Endothelial cell of umbilical vein (primary cell): Measurements from ENCODE around the gene TDRD3. TPM values are rescaled to one million over a fixed set of nuclear protein-coding genes. Genes with fewer than 3 reads are reported as not detected.

Experiments used
- BruUV-seq: library from RNA; stranded (reverse); fragments of 400-500 nt; replicated peaks from 2 replicates; lab custom pipeline; 2021; lab: Mats Ljungman, UMichigan
- CTCF ChIA-PET: fragments of 300-600, 350-600 bp; sonication (Branson Sonifier 250); formaldehyde crosslinking; loops from one replicate; lab custom pipeline; 2021; ENCODE audit warnings: antibody characterized with exemption, inconsistent platforms; lab: Charles Lee
- POLR2A ChIA-PET: fragments of 300-600, 350-600 bp; sonication (Branson Sonifier 250); formaldehyde crosslinking; loops from one replicate; lab custom pipeline; 2021; ENCODE audit warnings: antibody characterized with exemption, inconsistent platforms; lab: Charles Lee
- DNase-seq: peaks from one replicate; pipeline ENCODE4 v3.0.0-alpha.2; 2011; ENCODE audit warnings: low read depth, low spot score
- FAIRE-seq: peaks from 2 replicates; lab custom pipeline; 2011; peaks lifted over from hg19 to GRCh38; lab: Jason Lieb, UNC
- H2AFZ ChIP-seq: 2 replicates; pipeline ENCODE4 v1.6.0; 2012; ENCODE audit warnings: low read depth, low read length, control low read depth, inconsistent platforms
- H3K27ac ChIP-seq: 2 replicates; pipeline ENCODE4 v1.5.1; 2011; ENCODE audit warnings: low read depth, mild to moderate bottlenecking, control low read depth, low read length, moderate library complexity; ENCODE audit not compliant: insufficient read depth
- H3K27me3 ChIP-seq, 2 experiments: 2 replicates each; pipeline versions ENCODE4 v1.6.0 to v1.6.1; 2011; ENCODE audit warnings: low read length in 2 of 2, mixed read lengths in 1 of 2; ENCODE audit not compliant: control insufficient read depth in 2 of 2, insufficient read depth in 2 of 2
- H3K36me3 ChIP-seq, 2 experiments: 2 replicates in 1 of 2; 3 replicates in 1 of 2; pipeline ENCODE4 v1.5.1; 2011; ENCODE audit warnings: low read length in 2 of 2, mild to moderate bottlenecking in 1 of 2, moderate library complexity in 1 of 2; ENCODE audit not compliant: control insufficient read depth in 2 of 2, insufficient read depth in 2 of 2; ENCODE audit errors: extremely low read depth in 1 of 2
- H3K4me1 ChIP-seq: 3 replicates; pipeline ENCODE4 v1.5.1; 2011; ENCODE audit warnings: mild to moderate bottlenecking, low read length; ENCODE audit not compliant: control insufficient read depth, insufficient read depth; ENCODE audit errors: extremely low read depth
- H3K4me2 ChIP-seq: 2 replicates; pipeline ENCODE4 v1.6.1; 2011; ENCODE audit warnings: low read length, control low read depth, mixed read lengths; ENCODE audit not compliant: insufficient read depth
- H3K4me3 ChIP-seq, 3 experiments: fragments of 200-600 bp in 1 of 3; sonication (generic), shearing (Covaris generic) in 1 of 3; replicated peaks in 1 of 3; 2 replicates each; pipeline ENCODE4 v1.5.1; 2011 to 2016; ENCODE audit warnings: control low read depth in 3 of 3, low read length in 3 of 3, mild to moderate bottlenecking in 2 of 3, inconsistent platforms in 1 of 3, low read depth in 1 of 3, moderate library complexity in 1 of 3; ENCODE audit not compliant: insufficient read depth in 1 of 3
- H3K79me2 ChIP-seq: 2 replicates; pipeline ENCODE4 v1.6.0; 2012; ENCODE audit warnings: low read length, inconsistent platforms; ENCODE audit not compliant: control insufficient read depth, insufficient read depth
- H3K9ac ChIP-seq: replicated peaks from 2 replicates; pipeline ENCODE3; 2011; ENCODE audit warnings: low read length, control low read depth; ENCODE audit not compliant: insufficient read depth; ENCODE audit errors: extremely low read depth
- H3K9me1 ChIP-seq: replicated peaks from 3 replicates; pipeline ENCODE4 v1.6.0; 2011; ENCODE audit warnings: mild to moderate bottlenecking, low read length; ENCODE audit not compliant: control insufficient read depth, insufficient read depth; ENCODE audit errors: extremely low read depth
- H3K9me3 ChIP-seq: replicated peaks from 2 replicates; pipeline ENCODE4 v1.5.1; 2012; ENCODE audit warnings: low read length, inconsistent platforms; ENCODE audit not compliant: control insufficient read depth, insufficient read depth
- H4K20me1 ChIP-seq: replicated peaks from 2 replicates; pipeline ENCODE3; 2011; ENCODE audit warnings: mild to moderate bottlenecking, low read length; ENCODE audit not compliant: control insufficient read depth, insufficient read depth; ENCODE audit errors: extremely low read depth
- CTCF ChIP-seq, 2 donors: IDR thresholded peaks; 1 replicate in 1 of 2; 2 replicates in 1 of 2; pipeline ENCODE4 v1.5.1; 2011; ENCODE audit warnings: low read length in 2 of 2, mild to moderate bottlenecking in 2 of 2, moderate library complexity in 2 of 2, control low read depth in 1 of 2, inconsistent platforms in 1 of 2, low read depth in 1 of 2; ENCODE audit not compliant: insufficient read depth in 1 of 2; ENCODE audit errors: extremely low read depth in 1 of 2
- EZH2 ChIP-seq: IDR thresholded peaks from 2 replicates; pipeline ENCODE4 v1.6.1; 2012; ENCODE audit warnings: borderline replicate concordance, low read depth, mild to moderate bottlenecking, moderate library complexity, low read length, inconsistent platforms; ENCODE audit not compliant: severe bottlenecking
- FOS ChIP-seq: IDR thresholded peaks from 2 replicates; pipeline ENCODE4 v1.6.1; 2011; ENCODE audit warnings: mild to moderate bottlenecking, low read length, moderate library complexity, borderline replicate concordance; ENCODE audit not compliant: insufficient read depth
- GATA2 ChIP-seq: IDR thresholded peaks from 2 replicates; pipeline ENCODE4 v1.7.0; 2011; ENCODE audit warnings: low read depth, mild to moderate bottlenecking, moderate library complexity, mixed read lengths, low read length; ENCODE audit not compliant: insufficient read length, insufficient read depth
- JUN ChIP-seq: IDR thresholded peaks from 2 replicates; pipeline ENCODE4 v1.6.1; 2011; ENCODE audit warnings: borderline replicate concordance, low read depth; ENCODE audit not compliant: insufficient read length, insufficient read depth
- MAX ChIP-seq: IDR thresholded peaks from 2 replicates; pipeline ENCODE4 v1.6.1; 2011; ENCODE audit not compliant: insufficient read depth, insufficient read length
- MYC ChIP-seq: IDR thresholded peaks from one replicate; pipeline ENCODE4 v1.6.1; 2011; ENCODE audit warnings: mild to moderate bottlenecking, low read depth, low read length
- POLR2A ChIP-seq: IDR thresholded peaks from 2 replicates; pipeline ENCODE4 v1.6.1; 2012; ENCODE audit warnings: low read depth, mild to moderate bottlenecking, control low read depth, low read length
- POLR2AphosphoS5 ChIP-seq: IDR thresholded peaks from 2 replicates; pipeline ENCODE4 v1.6.1; 2012; ENCODE audit warnings: low read depth, mild to moderate bottlenecking, control low read depth, low read length, moderate library complexity; ENCODE audit not compliant: insufficient read depth
- dilution Hi-C: fragments of 300-500 bp; cut with MboI; formaldehyde crosslinking; loops from one replicate; pipeline ENCODE4 v1.15.0; 2019; ENCODE audit warnings: low sequenced_read_pairs; ENCODE audit not compliant: extremely low pct_ligation_motif_present
- intact Hi-C: fragments of 100-400 bp; cut with micrococcal nuclease; formaldehyde crosslinking; loops from one replicate; pipeline ENCODE4 v1.10.0; 2022
- polyA plus RNA-seq, 4 experiments: library from polyadenylated mRNA; depleted of rRNA in 3 of 4; stranded (reverse) in 3 of 4; unstranded in 1 of 4; fragments of >200 nt; gene quantifications; 2 replicates each; pipeline versions ENCODE4 v1.2.1 to v1.2.3, GENCODE V29; 2011 to 2012; ENCODE audit warnings: missing spikeins in 1 of 4
- total RNA-seq: library from RNA; stranded (reverse); gene quantifications from 2 replicates; pipeline ENCODE4 v1.2.3, GENCODE V29; 2021

The TDRD3 gene
- total and polyA plus RNA-seq, 2 donors (not counting 3 experiments of a cell fraction or from before 2014, with no cell fraction given), result 3.0 to 16.3 TPM

DNA sequence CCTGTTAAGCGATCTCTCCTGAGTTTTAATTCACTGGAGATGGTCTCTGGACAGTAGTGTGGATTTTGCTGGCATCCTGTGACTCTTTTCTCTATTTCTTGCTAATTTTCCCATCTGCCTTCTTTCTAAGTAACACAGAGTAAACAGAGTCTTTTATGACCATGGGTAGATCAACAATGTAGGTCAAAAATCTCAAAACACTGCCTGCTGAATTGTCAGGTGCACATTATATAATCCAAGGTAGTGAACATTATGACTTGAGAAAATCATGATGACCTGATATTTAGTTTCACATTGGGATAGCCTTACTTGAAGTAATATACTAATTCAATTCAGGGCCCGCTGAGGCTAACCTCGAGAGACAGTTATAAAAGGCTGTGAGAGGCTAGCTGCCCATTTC lies 180.7 kb downstream of the TDRD3 start:
- Histone ChIP-seq H3K9ac (no peak overlapping the region), H3K4me1 (peaks cover 4% of the 10 kb centered on the region), H3K79me2 (no peaks in the 10 kb centered on the region), H3K27ac (no peak overlapping the region), H3K4me2 (no peak overlapping the region), H3K27me3 (no peaks in the 10 kb centered on the region), H3K4me3 (no peak overlapping the region), H3K36me3 (no peaks in the 10 kb centered on the region), H2AFZ (no peak overlapping the region), H3K9me1 (no peaks in the 10 kb centered on the region), H3K9me3 (no peaks in the 10 kb centered on the region), H4K20me1 (no peaks in the 10 kb centered on the region)
- intact Hi-C loops, result no loop called here
- POLR2A ChIA-PET, result no interaction called here
- dilution Hi-C loops, result no loop called here
- TF ChIP-seq MAX, result no peak
- no peak for TF ChIP-seq POLR2A
- TF ChIP-seq POLR2AphosphoS5, result no peak
- TF ChIP-seq MYC, result no peak
- TF ChIP-seq JUN, result no peak
- no peak for TF ChIP-seq FOS
- no peak for TF ChIP-seq EZH2
- no peak for TF ChIP-seq CTCF (IDR thresholded peaks at IDR 0.05; ENCODE audit: extremely low read depth in 1 of 2, insufficient read depth in 1 of 2, low read depth in 1 of 2, low read length in 2 of 2)
- no peak for TF ChIP-seq GATA2
- BruUV-seq, result no TSS peak
- DNase-seq (no peak), FAIRE-seq (no peak)
- CTCF ChIA-PET, result no interaction called here
